ENCODE measurements around the gene MYBL2.

DNA sequence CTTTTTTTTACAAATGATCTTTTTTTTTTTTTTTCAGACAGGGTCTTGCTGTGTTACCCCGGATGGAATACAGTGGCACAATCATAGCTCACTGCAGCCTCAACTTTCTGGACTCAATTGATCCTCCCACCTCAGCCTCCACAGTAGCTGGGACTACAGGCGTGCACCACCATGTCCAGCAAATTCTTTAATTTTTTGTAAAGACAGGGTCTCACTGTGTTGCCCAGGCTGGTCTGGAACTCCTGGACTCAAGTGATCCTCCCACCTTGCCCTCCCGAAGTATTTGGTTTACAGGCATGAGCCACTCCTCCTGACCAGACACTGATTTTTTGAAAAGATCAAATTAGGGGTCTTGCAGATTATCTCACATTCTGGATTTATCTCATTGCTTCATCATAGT is 11.0 kb upstream of the MYBL2 start:
- no peak for TF ChIP-seq EZH2 (IDR thresholded peaks at IDR 0.05)
- TF ChIP-seq FOXP2 (optimal IDR thresholded peaks at IDR 0.05; ENCODE audit: control extremely low read depth, extremely low read length, insufficient read depth) = no peak
- TF ChIP-seq POLR2AphosphoS5 (IDR thresholded peaks at IDR 0.05; ENCODE audit: borderline replicate concordance, low read depth, low read length) = no peak
